ENCODE measurements around the gene GALNT9. TPM values are rescaled to one million over a fixed set of nuclear protein-coding genes. Genes with fewer than 3 reads are reported as not detected.

Gene GALNT9
- total and polyA plus RNA-seq, 2 experiments from 2014 or later: 3.9 to 4.7 TPM

DNA sequence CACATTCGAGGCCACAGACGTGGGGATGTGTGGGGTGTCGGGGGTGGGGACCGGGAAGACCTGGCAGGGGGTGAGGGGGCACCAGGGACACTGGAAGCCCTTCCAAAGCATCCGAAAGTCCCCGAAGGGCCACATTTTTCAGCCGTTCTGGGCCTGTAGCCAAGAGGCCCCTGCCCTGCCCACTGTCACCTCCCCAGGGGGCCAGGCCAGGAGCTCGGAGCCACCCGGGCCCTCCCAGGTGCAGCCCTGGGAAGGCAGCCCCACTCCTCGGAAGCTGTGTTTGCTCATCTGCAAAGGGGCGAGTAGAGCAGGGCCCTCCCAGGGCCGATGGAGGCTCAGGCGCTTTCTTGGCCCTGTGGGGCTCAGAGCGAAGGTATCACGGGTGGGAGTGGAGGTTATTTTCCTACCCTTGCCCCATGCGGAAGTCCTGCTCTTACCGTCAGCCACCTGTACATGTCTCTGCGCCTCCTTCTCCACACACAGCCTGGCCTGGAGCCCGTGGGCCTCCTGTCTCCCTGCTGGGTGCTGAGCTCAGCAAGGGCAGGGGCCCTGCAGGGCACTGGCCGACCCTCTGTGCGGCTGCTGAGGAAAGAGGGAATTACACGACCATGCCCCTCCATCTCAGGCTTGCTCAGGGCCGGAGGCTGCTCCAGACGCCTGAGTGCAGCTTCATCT, 158.0 kb downstream of the GALNT9 start:
- 78% methylated on average over 20 of the region's 24 CpGs for WGBS (ENCODE audit: low lambda C conversion rate, missing lambda C conversion rate)
- H3K79me2 ChIP-seq: no peaks in the 10 kb centered on the region

GRCh38 chr12:132170637-132171292, 158.6 kb downstream of the GALNT9 start:
- no peaks in the 10 kb centered on the region for H4K20me1 ChIP-seq (ENCODE audit: insufficient read depth, poor library complexity, severe bottlenecking)
- H3K79me2 ChIP-seq: no peaks in the 10 kb centered on the region
- H3K9me2 ChIP-seq (replicated peaks; ENCODE audit: insufficient read depth): no peaks in the 10 kb centered on the region
- WGBS (ENCODE audit: low lambda C conversion rate, missing lambda C conversion rate): 92% methylated on average over 31 of the region's 33 CpGs
- no peak for DNase-seq (ENCODE audit: low spot score)
- H3K9me3 ChIP-seq (ENCODE audit: low read depth): no peaks in the 10 kb centered on the region
- H2AFZ ChIP-seq: no peak overlapping the region
- no peak overlapping the region for H3K27ac ChIP-seq
- no peak overlapping the region for H3K4me2 ChIP-seq
- H3K4me3 ChIP-seq: no peak overlapping the region
- no peaks in the 10 kb centered on the region for H3K36me3 ChIP-seq (replicated peaks; ENCODE audit: insufficient read depth, low read depth)
- no peaks in the 10 kb centered on the region for H3K4me1 ChIP-seq (ENCODE audit: insufficient read depth)
- no peak for TF ChIP-seq CTCF (IDR thresholded peaks at IDR 0.05; ENCODE audit: poor library complexity)
- no peak for TF ChIP-seq EZH2phosphoT487 (IDR thresholded peaks at IDR 0.05; ENCODE audit: low read depth, severe bottlenecking, unreplicated experiment)
- TF ChIP-seq EZH2 (IDR thresholded peaks at IDR 0.05; ENCODE audit: borderline replicate concordance): no peak
- H3K27me3 ChIP-seq: peaks cover 12% of the 10 kb centered on the region

More for the DNA sequence above, 158.0 kb downstream of the GALNT9 start:
- Histone ChIP-seq H3K9me2 (replicated peaks; ENCODE audit: insufficient read depth) (no peaks in the 10 kb centered on the region), H3K4me3 (no peak overlapping the region), H3K36me3 (replicated peaks; ENCODE audit: insufficient read depth, low read depth) (no peaks in the 10 kb centered on the region), H3K27ac (no peak overlapping the region), H3K9me3 (ENCODE audit: low read depth) (no peaks in the 10 kb centered on the region), H3K4me1 (ENCODE audit: insufficient read depth) (no peaks in the 10 kb centered on the region), H3K4me2 (no peak overlapping the region), H4K20me1 (ENCODE audit: insufficient read depth, poor library complexity, severe bottlenecking) (no peaks in the 10 kb centered on the region), H3K27me3 (peaks cover 18% of the 10 kb centered on the region), H2AFZ (no peak overlapping the region)
- DNase-seq (ENCODE audit: low spot score): no peak
- TF ChIP-seq EZH2phosphoT487 (IDR thresholded peaks at IDR 0.05; ENCODE audit: low read depth, severe bottlenecking, unreplicated experiment) (no peak), CTCF (IDR thresholded peaks at IDR 0.05; ENCODE audit: poor library complexity) (no peak), EZH2 (IDR thresholded peaks at IDR 0.05; ENCODE audit: borderline replicate concordance) (no peak)

DNA sequence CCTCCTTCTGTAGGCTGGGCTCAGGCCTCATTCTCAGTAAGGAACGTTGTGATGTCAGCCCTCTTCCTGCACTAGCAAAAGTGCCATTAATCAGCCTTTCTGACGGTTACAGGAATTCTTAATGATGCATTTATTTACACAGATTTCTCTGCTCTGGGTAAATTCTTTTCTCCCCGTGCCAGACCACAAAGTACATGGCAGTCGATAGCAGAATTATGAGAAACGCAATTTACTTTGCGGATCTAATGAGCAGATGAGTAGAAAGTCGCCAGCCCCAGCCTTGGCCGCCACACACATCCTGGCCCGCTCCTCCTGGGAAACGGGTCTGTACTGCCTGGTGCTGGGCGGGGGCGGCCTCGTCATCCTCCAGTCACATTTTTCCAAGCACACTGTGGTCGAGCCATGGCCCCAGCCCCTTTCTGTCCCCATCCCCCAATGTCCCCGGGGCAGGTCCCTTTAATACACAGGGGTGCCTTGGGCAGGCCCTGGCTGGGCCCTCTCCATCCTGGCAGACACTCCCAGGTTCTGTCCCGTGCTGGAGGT, 159.2 kb downstream of the GALNT9 start:
- Histone ChIP-seq H3K27me3 (peaks cover 12% of the 10 kb centered on the region), H4K20me1 (ENCODE audit: insufficient read depth, poor library complexity, severe bottlenecking) (no peaks in the 10 kb centered on the region), H2AFZ (no peak overlapping the region), H3K27ac (no peak overlapping the region), H3K4me3 (no peak overlapping the region), H3K36me3 (replicated peaks; ENCODE audit: insufficient read depth, low read depth) (no peaks in the 10 kb centered on the region), H3K79me2 (no peaks in the 10 kb centered on the region), H3K4me1 (ENCODE audit: insufficient read depth) (no peaks in the 10 kb centered on the region), H3K4me2 (no peak overlapping the region), H3K9me2 (replicated peaks; ENCODE audit: insufficient read depth) (no peaks in the 10 kb centered on the region), H3K9me3 (ENCODE audit: low read depth) (no peaks in the 10 kb centered on the region)
- DNase-seq (ENCODE audit: low spot score): no peak
- 67% methylated on average over 16 of the region's 16 CpGs for WGBS (ENCODE audit: low lambda C conversion rate, missing lambda C conversion rate)
- TF ChIP-seq CTCF (IDR thresholded peaks at IDR 0.05; ENCODE audit: poor library complexity) (no peak), EZH2phosphoT487 (IDR thresholded peaks at IDR 0.05; ENCODE audit: low read depth, severe bottlenecking, unreplicated experiment) (no peak), EZH2 (IDR thresholded peaks at IDR 0.05; ENCODE audit: borderline replicate concordance) (no peak)

All from hepatocyte (in vitro differentiated cells).